GM19438 (cell line): ENCODE data around the gene RIOX2.

Experiments used
- ATAC-seq: cut with Tn5 transposase; IDR thresholded peaks from one replicate; pipeline ENCODE4 v1.9.1; 2021; ENCODE audit warnings: low read depth; ENCODE audit not compliant: unreplicated experiment

Gene RIOX2

DNA sequence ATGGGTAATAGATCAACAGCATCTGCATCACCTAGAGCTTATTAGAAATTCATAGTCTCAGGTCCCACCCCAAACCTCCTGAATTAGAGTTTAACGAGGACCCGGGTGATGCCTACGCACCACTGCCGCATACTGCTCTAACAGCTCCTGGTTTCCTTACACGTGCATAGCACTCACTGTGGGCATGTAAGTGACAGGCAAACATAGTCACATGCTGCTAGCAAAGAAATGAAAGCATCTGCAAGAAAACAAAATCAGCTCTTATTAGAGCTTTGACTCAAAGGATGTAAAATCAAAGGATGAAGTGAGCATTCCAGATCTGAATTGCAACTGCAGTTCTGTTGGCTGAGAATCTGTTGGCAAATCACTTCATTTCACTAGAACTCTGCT lies 19.1 kb upstream of the RIOX2 start:
- no peak for ATAC-seq

GRCh38 chr3:97990624-97991292 lies 18.5 kb upstream of the RIOX2 start:
- no peak for ATAC-seq

DNA sequence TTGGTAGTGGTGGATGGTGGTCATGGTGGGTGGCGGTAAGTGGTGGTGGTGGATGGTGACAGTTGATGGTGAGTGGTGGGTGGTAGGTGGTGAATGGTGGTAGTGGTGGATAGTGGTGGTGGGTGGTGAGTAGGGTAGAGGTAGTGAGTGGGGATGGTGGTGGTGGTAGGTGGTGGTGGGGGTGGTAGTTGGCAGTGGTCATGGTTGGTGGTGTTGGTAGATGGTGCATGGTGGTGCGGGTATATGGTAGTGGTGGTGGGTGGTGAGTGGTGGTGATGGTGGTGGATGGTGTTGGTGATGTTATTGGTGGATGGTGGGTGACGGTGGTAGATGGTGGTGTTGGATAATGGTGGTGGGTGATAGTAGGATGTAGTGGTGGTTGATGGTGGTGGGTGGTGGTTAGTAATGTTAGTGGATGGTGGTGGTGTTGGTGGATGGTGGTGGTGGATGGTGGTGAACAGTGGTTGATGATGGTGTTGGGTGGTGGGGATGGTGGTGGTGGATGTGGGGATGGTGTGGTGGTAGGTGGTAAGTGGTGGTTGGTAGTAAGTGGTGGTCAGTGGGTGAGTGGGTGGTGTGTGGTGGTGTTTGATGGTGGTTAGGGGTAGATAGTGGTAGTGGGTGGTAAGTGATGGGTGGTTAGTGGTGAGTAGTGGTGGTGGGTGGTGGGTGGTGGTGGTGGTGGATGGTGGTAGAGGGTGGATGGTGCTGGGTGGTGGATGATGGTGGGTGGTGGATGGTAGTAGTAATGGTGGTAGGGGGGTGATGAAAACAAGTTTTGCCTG lies 16.7 kb upstream of the RIOX2 start:
- ATAC-seq: no peak

DNA sequence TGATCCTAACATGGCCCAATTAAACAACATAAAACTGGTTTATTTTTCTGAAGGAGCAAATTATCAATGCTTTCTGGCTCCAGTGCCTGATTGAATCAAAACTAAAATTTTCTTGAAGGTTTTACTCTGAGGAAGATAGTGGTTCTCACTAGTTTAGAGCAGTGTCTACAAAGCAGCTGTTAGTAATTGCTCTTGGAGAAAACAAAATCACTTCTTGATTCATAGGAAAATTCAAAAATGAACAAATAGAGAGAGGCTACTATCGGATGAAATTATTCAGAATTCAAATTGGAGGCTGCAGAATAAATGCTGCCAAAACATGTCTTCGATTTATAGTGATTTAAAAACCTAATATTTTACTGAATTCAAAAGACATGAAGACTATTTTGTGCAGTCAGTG lies 15.1 kb upstream of the RIOX2 start:
- ATAC-seq: no peak

DNA sequence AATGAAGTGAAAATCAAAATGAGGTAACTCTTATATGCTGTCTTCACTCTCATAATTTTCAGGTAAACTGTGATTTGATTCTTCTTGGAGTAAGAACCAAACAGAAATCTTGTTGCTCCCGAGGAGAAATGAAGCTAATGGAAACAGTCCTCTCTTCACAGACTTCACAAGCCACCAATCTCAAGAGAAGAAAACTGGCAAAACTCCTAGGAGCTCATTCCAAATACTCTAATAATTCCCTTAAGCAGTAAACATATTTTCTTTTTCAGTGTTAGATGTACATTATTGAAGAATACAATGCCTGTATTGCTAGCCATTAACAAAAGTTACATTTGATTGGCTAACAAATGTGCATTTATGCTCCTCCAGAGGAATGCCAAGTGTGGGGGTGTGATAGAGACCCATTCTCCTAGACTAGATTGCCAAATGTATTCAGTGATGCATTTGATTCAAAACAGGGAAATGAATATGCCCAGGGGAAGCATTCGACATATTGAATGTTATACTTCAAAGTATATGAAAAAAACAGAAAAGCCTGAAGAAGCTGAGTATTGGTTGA lies 11.8 kb upstream of the RIOX2 start:
- no peak for ATAC-seq

- ATAC-seq: no peak
Observed at GRCh38 chr3:97981886-97982285, 9.7 kb upstream of the RIOX2 start.

GRCh38 chr3:97979610-97980009 lies 7.4 kb upstream of the RIOX2 start:
- ATAC-seq: no peak

GRCh38 chr3:97975466-97975865 lies 3.2 kb upstream of the RIOX2 start:
- no peak for ATAC-seq

DNA sequence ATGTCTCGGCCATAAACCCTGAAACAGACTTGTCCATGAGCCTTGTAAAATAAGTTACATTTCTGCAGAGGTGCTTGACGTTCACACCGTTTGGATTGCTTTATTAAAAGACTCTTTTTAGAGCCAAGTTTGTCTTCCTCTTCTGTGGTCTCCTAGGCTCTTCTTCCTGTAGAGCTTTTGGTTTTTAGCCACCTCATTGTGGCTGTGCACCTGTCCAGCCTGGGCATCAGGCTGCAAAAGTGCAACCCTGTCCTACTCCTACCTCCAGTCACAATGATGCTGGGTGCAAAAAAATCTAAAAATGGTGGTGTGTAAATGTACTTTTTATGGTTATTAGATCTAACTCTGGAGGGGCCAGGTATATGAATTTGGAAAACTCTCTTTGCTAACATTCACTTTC lies 2.8 kb upstream of the RIOX2 start:
- no peak for ATAC-seq

DNA sequence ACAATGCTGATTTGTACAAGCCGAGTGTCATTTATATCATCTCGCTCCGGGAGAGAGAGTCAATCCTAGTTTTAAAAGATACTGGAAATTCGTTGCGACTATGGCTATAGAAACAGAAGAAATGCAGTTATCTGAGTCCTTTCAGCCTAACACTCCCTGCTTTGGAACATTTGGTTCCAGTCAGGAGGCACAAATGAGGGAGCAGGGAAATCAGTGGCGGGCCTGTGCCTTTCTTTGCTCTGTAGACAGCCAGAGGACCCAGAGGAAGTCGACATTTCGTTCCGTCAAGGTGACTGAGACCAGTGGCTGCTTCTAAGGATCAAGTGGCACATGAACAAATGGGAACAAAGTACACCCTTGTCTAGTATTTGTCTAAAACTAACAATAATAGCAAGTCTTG lies 745 bp upstream of the RIOX2 start:
- no peak for ATAC-seq

GRCh38 chr3:97970956-97971620 lies 1.1 kb downstream of the RIOX2 start:
- ATAC-seq: no peak

GRCh38 chr3:97970156-97970555 lies 2.1 kb downstream of the RIOX2 start:
- ATAC-seq: no peak

GRCh38 chr3:97969541-97969940 lies 2.7 kb downstream of the RIOX2 start:
- no peak for ATAC-seq

- ATAC-seq: no peak
Observed at GRCh38 chr3:97968376-97968775, 3.9 kb downstream of the RIOX2 start.

DNA sequence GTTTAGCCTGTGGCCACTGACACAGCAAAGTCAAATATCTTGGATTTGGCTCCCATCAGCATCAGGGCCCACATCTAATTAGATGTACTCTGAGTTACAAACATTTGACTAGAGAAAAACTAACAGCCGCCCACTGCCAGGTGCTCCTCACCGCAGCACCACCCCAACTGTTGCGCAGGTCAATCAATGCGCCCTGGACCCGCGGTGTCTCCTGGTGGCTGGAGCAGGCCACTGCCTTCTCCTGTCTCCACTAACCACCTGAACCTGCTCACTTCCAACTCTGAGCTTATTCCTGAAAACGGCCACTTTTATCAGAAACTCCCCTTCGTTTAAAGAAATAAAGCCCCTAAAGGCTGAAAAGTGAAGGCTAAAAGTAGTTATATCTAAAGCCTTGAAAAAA lies 4.3 kb downstream of the RIOX2 start:
- no peak for ATAC-seq

GRCh38 chr3:97960993-97961766 lies 11.1 kb downstream of the RIOX2 start:
- ATAC-seq: no peak

- ATAC-seq: no peak
Observed at GRCh38 chr3:97960551-97960950, 11.7 kb downstream of the RIOX2 start.

DNA sequence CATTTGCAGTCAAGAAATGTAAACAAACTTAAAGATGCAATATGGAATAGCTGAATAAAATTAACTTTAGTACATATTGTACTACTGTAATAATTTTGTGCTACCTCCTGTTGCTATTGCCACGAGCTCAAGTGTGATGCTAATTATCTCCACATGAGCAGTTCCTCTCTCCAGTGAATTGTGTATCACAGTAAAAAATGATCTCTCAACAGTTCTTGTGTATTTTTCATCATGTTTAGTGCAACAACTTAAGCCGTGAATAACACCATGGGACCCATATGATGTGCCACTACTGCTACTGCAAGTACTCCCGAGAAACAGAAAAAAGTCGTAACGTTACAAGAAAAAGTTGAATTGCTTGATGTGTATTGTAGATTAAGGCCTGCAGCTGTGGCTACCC lies 12.4 kb downstream of the RIOX2 start:
- ATAC-seq: no peak

DNA sequence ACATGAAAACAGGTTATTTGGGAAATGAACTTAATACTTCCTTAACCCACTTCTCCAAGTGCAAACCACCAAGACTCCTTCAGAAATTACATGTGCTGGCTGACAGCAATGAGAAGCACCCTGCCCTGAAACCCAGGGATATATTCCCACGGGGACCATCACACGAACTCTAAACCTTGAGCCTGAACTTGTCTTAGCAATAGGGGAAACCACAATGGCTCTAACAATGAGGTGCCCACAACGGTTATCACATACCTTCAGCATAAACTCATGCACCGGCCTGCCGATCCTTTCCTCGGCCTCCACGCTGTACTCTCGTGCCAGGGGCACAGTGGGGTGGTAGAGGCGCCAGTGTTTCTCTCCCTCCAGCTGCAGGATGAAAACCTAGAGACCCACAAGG lies 13.4 kb downstream of the RIOX2 start:
- ATAC-seq: no peak

- ATAC-seq: no peak
Observed at GRCh38 chr3:97958396-97958795, 13.8 kb downstream of the RIOX2 start.
